Fibroblast of lung (primary cell): ENCODE results near the gene RETREG1. TPM values are rescaled to one million over a fixed set of nuclear protein-coding genes. Genes with fewer than 3 reads are reported as not detected.

Experiments
- DNase-seq, 2 donors: peaks; one replicate each; pipeline versions ENCODE4 v3.0.0 to v3.0.0-alpha.2; 2010; ENCODE audit warnings: low read depth in 2 of 2
- H2AFZ ChIP-seq: 2 replicates; pipeline ENCODE4 v1.5.1; 2012; ENCODE audit warnings: low read length, control low read depth, inconsistent platforms
- H3K27ac ChIP-seq: 2 replicates; pipeline ENCODE4 v1.5.1; 2011; ENCODE audit warnings: low read length, control low read depth; ENCODE audit not compliant: insufficient read depth
- H3K27me3 ChIP-seq: 2 replicates; pipeline ENCODE4 v1.5.1; 2011; ENCODE audit warnings: mild to moderate bottlenecking, low read length; ENCODE audit not compliant: control insufficient read depth, insufficient read depth
- H3K36me3 ChIP-seq: 2 replicates; pipeline ENCODE4 v1.5.1; 2011; ENCODE audit warnings: low read length; ENCODE audit not compliant: control insufficient read depth, insufficient read depth
- H3K4me1 ChIP-seq: 2 replicates; pipeline ENCODE4 v1.5.1; 2011; ENCODE audit warnings: low read length; ENCODE audit not compliant: control insufficient read depth, insufficient read depth; ENCODE audit errors: extremely low read depth
- H3K4me2 ChIP-seq: 2 replicates; pipeline ENCODE4 v1.5.1; 2011; ENCODE audit warnings: low read length, control low read depth; ENCODE audit not compliant: insufficient read depth; ENCODE audit errors: extremely low read depth
- H3K4me3 ChIP-seq, 4 experiments: fragments of 200-600 bp in 1 of 4; sonication (generic) in 1 of 4; replicated peaks in 1 of 4; 2 replicates each; pipeline ENCODE4 v1.5.1; 2011 to 2016; ENCODE audit warnings: low read length in 4 of 4, low read depth in 3 of 4, mild to moderate bottlenecking in 3 of 4, control low read depth in 2 of 4, inconsistent platforms in 1 of 4, mixed read lengths in 1 of 4; ENCODE audit not compliant: insufficient read depth in 1 of 4; ENCODE audit errors: control extremely low read depth in 1 of 4
- H3K79me2 ChIP-seq: 2 replicates; pipeline ENCODE4 v1.5.1; 2012; ENCODE audit warnings: mild to moderate bottlenecking, low read length, inconsistent platforms; ENCODE audit not compliant: control insufficient read depth, insufficient read depth
- H3K9ac ChIP-seq: 2 replicates; pipeline ENCODE4 v1.5.1; 2011; ENCODE audit warnings: mild to moderate bottlenecking, low read length, control low read depth; ENCODE audit not compliant: insufficient read depth
- H3K9me3 ChIP-seq: 2 replicates; pipeline ENCODE4 v1.5.1; 2012; ENCODE audit warnings: low read depth, low read length; ENCODE audit not compliant: control insufficient read depth, insufficient read depth
- H4K20me1 ChIP-seq: 2 replicates; pipeline ENCODE4 v1.5.1; 2011; ENCODE audit warnings: low read length; ENCODE audit not compliant: control insufficient read depth, insufficient read depth; ENCODE audit errors: extremely low read depth
- CTCF ChIP-seq, 2 donors: IDR thresholded peaks in 1 of 2; conservative IDR thresholded peaks in 1 of 2; 1 replicate in 1 of 2; 2 replicates in 1 of 2; pipeline ENCODE4 v1.5.1; 2011 to 2012; ENCODE audit warnings: low read length in 2 of 2, control low read depth in 1 of 2, inconsistent platforms in 1 of 2, low read depth in 1 of 2, mild to moderate bottlenecking in 1 of 2
- EZH2 ChIP-seq: IDR thresholded peaks from 2 replicates; pipeline ENCODE4 v1.5.1; 2012; ENCODE audit warnings: low read length, control low read depth, mild to moderate bottlenecking; ENCODE audit errors: missing control alignments
- polyA plus RNA-seq, 2 donors: library from polyadenylated mRNA; depleted of rRNA in 1 of 2; stranded (reverse) in 1 of 2; unstranded in 1 of 2; fragments of >200 nt; gene quantifications; 2 replicates each; pipeline ENCODE4 v1.2.1, GENCODE V29; 2011 to 2012; ENCODE audit warnings: missing spikeins in 1 of 2
- total RNA-seq: library from RNA; depleted of rRNA; stranded (reverse); fragments of >200 nt; gene quantifications from 2 replicates; pipeline ENCODE4 v1.2.1, GENCODE V29; 2014

The RETREG1 gene
- total and polyA plus RNA-seq, 2 donors (not counting 1 experiment from before 2014, with no cell fraction given): 0.41 to 0.99 TPM

GRCh38 chr5:16461026-16461425 lies 155.8 kb downstream of the RETREG1 start:
- H3K27ac ChIP-seq: peak overlapping the region; percentile 52
- DNase-seq: peak; percentile 36 to 78
- peak overlapping the region; percentile 52 for H3K4me2 ChIP-seq
- TF ChIP-seq EZH2: no peak
- no peak for TF ChIP-seq CTCF (conservative IDR thresholded peaks at IDR 0.05 in 1 of 2, IDR thresholded peaks at IDR 0.05 in 1 of 2; ENCODE audit: low read depth in 1 of 2, low read length in 2 of 2)
- peaks cover 19% of the 10 kb centered on the region for H3K4me1 ChIP-seq
- no peak overlapping the region for H3K4me3 ChIP-seq
- no peaks in the 10 kb centered on the region for H3K9me3 ChIP-seq
- H3K27me3 ChIP-seq: no peaks in the 10 kb centered on the region
- H4K20me1 ChIP-seq: no peaks in the 10 kb centered on the region
- no peak overlapping the region for H3K9ac ChIP-seq
- peaks cover 10% of the 10 kb centered on the region for H3K36me3 ChIP-seq
- no peak overlapping the region for H2AFZ ChIP-seq
- H3K79me2 ChIP-seq: peaks cover 51% of the 10 kb centered on the region

GRCh38 chr5:16459451-16459850 lies 157.3 kb downstream of the RETREG1 start:
- Histone ChIP-seq H3K4me1 (peaks cover 23% of the 10 kb centered on the region), H3K27me3 (no peaks in the 10 kb centered on the region), H3K4me3 (no peak overlapping the region), H2AFZ (no peak overlapping the region), H4K20me1 (no peaks in the 10 kb centered on the region), H3K9ac (no peak overlapping the region), H3K9me3 (no peaks in the 10 kb centered on the region), H3K79me2 (peaks cover 51% of the 10 kb centered on the region), H3K36me3 (peaks cover 17% of the 10 kb centered on the region), H3K4me2 (no peak overlapping the region), H3K27ac (no peak overlapping the region)
- TF ChIP-seq EZH2 (no peak), CTCF (conservative IDR thresholded peaks at IDR 0.05 in 1 of 2, IDR thresholded peaks at IDR 0.05 in 1 of 2; ENCODE audit: low read depth in 1 of 2, low read length in 2 of 2) (no peak)
- peak in 1 of 2 donors; percentile 41 for DNase-seq

DNA sequence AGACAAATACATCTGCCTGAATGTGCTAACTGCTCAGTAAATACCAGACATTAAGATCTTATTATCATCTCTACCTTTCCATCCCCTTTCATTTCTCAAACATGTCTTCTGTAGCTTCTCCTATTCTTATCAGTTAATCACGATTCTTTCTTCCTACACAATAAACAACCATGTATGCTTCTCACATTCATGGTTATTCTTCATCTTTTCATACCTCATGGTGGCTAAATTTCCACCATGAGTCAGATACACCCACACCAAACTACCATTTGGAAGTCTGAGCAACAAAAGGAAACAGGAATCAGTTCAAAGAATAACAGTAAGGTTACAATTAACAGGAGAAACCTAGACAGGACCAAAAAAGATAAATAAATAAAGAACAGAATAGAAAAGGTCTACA lies 158.9 kb downstream of the RETREG1 start:
- H4K20me1 ChIP-seq: no peaks in the 10 kb centered on the region
- H3K79me2 ChIP-seq: peaks cover 42% of the 10 kb centered on the region
- no peaks in the 10 kb centered on the region for H3K27me3 ChIP-seq
- no peak overlapping the region for H3K27ac ChIP-seq
- no peak overlapping the region for H3K4me2 ChIP-seq
- no peaks in the 10 kb centered on the region for H3K9me3 ChIP-seq
- H2AFZ ChIP-seq: no peak overlapping the region
- peak in 1 of 2 donors; percentile 59 for DNase-seq
- H3K9ac ChIP-seq: no peak overlapping the region
- TF ChIP-seq EZH2 (no peak), CTCF (conservative IDR thresholded peaks at IDR 0.05 in 1 of 2, IDR thresholded peaks at IDR 0.05 in 1 of 2; ENCODE audit: low read depth in 1 of 2, low read length in 2 of 2) (no peak)
- peaks cover 19% of the 10 kb centered on the region for H3K4me1 ChIP-seq
- peaks cover 17% of the 10 kb centered on the region for H3K36me3 ChIP-seq
- no peak overlapping the region for H3K4me3 ChIP-seq
